ENCODE measurements around the gene GATA2.

The GATA2 gene

DNA sequence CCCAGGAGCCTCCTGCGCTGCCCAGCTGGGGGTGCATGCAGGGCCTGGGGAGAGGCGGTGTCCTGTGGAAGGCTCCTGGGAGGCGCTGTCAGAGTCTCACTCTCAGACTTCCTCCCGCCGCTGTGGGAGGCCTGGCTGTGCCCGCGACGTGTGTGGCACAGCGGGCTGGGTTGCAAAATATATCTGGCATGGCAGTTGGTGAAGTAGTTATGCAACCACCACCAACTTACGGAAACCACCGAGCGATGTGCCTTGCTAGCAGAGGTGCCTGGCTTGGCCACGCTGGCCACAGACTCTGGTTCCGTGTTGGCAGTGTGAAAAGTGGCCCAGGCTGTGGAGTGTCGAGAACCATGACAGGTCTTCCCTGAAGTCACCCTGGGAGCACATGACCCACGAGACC, 30.6 kb upstream of the GATA2 start:
- TF ChIP-seq SUZ12 (IDR thresholded peaks at IDR 0.05; ENCODE audit: extremely low read depth, insufficient read depth, insufficient read length) (no peak), YY1 (IDR thresholded peaks at IDR 0.05; ENCODE audit: insufficient read depth, insufficient read length) (no peak), ZNF274 (IDR thresholded peaks at IDR 0.05; ENCODE audit: low read depth, low read length) (no peak)
- H3K4me1 ChIP-seq (ENCODE audit: insufficient read depth, insufficient read length), result no peaks in the 10 kb centered on the region
- H3K27me3 ChIP-seq (ENCODE audit: insufficient read depth, insufficient read length), result peaks cover 5% of the 10 kb centered on the region
- no peaks in the 10 kb centered on the region for H3K9me3 ChIP-seq (ENCODE audit: insufficient read depth, low read length)
- no peaks in the 10 kb centered on the region for H3K36me3 ChIP-seq (ENCODE audit: insufficient read depth, insufficient read length, low read length)
- H3K4me3 ChIP-seq (ENCODE audit: insufficient read length, low read depth), result no peak overlapping the region
- DNase-seq (ENCODE audit: low read depth, low spot score), result no peak
- no peak overlapping the region for H3K9ac ChIP-seq (ENCODE audit: insufficient read length, low read depth)

DNA sequence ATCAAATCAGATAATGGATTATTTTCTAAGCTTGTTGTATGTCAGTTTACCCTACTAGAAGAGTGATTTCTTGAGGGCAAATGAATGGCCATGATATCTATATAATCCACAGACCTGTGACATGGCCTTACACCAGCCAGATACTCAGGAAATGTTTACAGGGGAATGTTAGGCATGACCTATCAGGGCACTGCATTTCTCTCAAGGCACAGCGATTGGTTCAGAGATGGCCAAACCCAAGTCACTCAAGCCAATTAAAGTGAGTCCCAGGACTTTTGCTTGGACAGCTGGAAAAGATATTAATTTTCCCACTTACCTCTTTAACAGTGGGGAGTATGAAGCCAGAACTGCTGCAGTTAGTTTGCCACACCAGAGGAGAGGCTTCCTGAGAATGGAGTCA, 28.7 kb upstream of the GATA2 start:
- no peak for DNase-seq (ENCODE audit: low read depth, low spot score)
- no peak overlapping the region for H3K9ac ChIP-seq (ENCODE audit: insufficient read length, low read depth)
- no peaks in the 10 kb centered on the region for H3K4me1 ChIP-seq (ENCODE audit: insufficient read depth, insufficient read length)
- no peak for TF ChIP-seq YY1 (IDR thresholded peaks at IDR 0.05; ENCODE audit: insufficient read depth, insufficient read length)
- no peak for TF ChIP-seq ZNF274 (IDR thresholded peaks at IDR 0.05; ENCODE audit: low read depth, low read length)
- no peak for TF ChIP-seq SUZ12 (IDR thresholded peaks at IDR 0.05; ENCODE audit: extremely low read depth, insufficient read depth, insufficient read length)
- H3K36me3 ChIP-seq (ENCODE audit: insufficient read depth, insufficient read length, low read length), result no peaks in the 10 kb centered on the region
- H3K4me3 ChIP-seq (ENCODE audit: insufficient read length, low read depth), result no peak overlapping the region
- H3K9me3 ChIP-seq (ENCODE audit: insufficient read depth, low read length), result no peaks in the 10 kb centered on the region
- peaks cover 7% of the 10 kb centered on the region for H3K27me3 ChIP-seq (ENCODE audit: insufficient read depth, insufficient read length)

DNA sequence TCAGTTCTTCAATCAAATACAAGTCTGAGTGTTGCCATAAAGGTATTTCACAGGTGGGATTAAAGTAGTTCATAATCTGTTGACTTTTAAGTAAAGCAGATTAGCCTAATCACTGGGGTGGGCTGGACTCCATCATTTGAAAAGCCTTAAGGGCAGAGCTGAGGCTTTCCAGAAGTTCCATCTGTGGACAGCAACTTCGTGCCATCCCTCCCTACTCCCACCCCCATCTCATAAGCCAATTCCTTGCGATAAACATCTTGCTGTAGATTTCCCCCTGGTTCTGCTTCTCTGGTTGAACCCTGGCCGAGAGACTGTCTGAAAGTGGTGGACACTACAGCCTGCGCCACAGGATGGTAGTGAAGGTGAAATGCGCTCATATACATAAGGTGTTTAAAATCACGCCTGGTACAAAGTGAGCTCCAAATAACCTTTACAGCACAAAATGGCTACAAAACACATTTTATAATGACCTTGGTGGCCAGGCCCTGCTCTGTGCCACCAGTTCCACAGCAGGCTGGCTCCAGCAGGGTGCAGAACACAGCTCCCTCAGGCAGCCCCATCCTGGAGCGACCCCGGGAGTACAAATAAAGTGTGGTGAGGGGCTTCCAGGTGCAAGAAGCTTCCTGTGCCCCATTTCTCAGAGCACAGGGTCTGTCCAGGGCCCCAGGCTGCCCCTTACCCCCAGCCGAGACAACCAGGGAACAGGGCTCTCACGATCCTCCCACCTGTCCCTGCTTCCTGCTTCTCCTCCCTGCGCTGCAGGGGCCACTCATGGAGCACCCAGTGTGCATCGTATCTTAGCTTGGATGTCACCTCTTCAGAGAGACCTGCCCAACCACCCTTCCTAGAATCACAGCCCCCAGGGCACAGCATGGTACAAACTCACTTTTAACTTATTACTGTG, 25.8 kb upstream of the GATA2 start:
- no peak overlapping the region for H3K4me3 ChIP-seq (ENCODE audit: insufficient read length, low read depth)

DNA sequence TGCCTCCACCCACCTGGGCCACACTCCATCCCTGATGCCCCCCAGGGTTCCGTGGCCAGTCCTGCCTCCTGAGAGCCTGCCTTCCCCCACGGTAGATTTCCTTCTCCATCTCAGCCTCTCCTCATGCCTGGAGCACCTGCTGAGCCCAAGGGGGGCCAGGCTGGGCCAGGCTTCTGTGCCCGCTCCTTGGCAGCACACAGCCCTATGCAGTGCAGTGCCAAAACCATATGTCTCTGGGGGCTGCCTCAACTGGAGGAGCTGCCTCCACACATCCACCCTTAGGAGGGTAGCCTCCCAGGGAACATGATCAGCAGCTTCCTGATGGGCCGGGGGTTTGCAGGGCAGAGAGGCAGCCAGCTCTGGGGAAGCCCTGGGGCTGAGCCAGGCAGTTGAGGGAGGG, 24.6 kb upstream of the GATA2 start:
- peaks cover 4% of the 10 kb centered on the region for H3K27me3 ChIP-seq (ENCODE audit: insufficient read depth, insufficient read length)
- no peak overlapping the region for H3K4me3 ChIP-seq (ENCODE audit: insufficient read length, low read depth)
- DNase-seq (ENCODE audit: low read depth, low spot score), result no peak
- no peak overlapping the region for H3K9ac ChIP-seq (ENCODE audit: insufficient read length, low read depth)
- peaks cover 2% of the 10 kb centered on the region for H3K4me1 ChIP-seq (ENCODE audit: insufficient read depth, insufficient read length)
- peaks cover 17% of the 10 kb centered on the region for H3K9me3 ChIP-seq (ENCODE audit: insufficient read depth, low read length)
- H3K36me3 ChIP-seq (ENCODE audit: insufficient read depth, insufficient read length, low read length), result no peaks in the 10 kb centered on the region
- TF ChIP-seq SUZ12 (IDR thresholded peaks at IDR 0.05; ENCODE audit: extremely low read depth, insufficient read depth, insufficient read length) (no peak), YY1 (IDR thresholded peaks at IDR 0.05; ENCODE audit: insufficient read depth, insufficient read length) (no peak), ZNF274 (IDR thresholded peaks at IDR 0.05; ENCODE audit: low read depth, low read length) (no peak)

More for the DNA sequence above, 25.8 kb upstream of the GATA2 start:
- Histone ChIP-seq H3K27me3 (ENCODE audit: insufficient read depth, insufficient read length) (peaks cover 7% of the 10 kb centered on the region), H3K9ac (ENCODE audit: insufficient read length, low read depth) (no peak overlapping the region), H3K4me1 (ENCODE audit: insufficient read depth, insufficient read length) (peaks cover 2% of the 10 kb centered on the region), H3K9me3 (ENCODE audit: insufficient read depth, low read length) (peaks cover 10% of the 10 kb centered on the region), H3K36me3 (ENCODE audit: insufficient read depth, insufficient read length, low read length) (no peaks in the 10 kb centered on the region)
- TF ChIP-seq ZNF274 (IDR thresholded peaks at IDR 0.05; ENCODE audit: low read depth, low read length), result no peak
- no peak for TF ChIP-seq SUZ12 (IDR thresholded peaks at IDR 0.05; ENCODE audit: extremely low read depth, insufficient read depth, insufficient read length)
- TF ChIP-seq YY1 (IDR thresholded peaks at IDR 0.05; ENCODE audit: insufficient read depth, insufficient read length), result no peak
- no peak for DNase-seq (ENCODE audit: low read depth, low spot score)

DNA sequence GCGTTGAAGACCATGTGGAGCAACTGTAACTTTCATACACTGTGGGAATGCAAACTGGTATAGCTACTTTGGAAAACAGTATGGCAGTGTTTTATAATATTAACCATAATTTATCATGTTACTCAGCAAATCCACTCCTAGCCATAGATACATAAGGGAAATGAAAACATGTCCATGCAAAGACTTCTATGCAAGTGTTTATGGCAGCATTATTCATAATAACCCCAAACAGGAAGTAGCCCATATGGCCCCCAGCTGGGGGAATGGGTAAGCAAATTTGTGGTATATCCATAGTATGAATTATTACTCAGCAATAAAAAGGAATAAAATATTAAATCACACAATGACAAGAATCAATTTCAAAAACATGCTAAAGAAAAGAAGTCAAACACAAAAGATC, 23.0 kb upstream of the GATA2 start:
- Histone ChIP-seq H3K9ac (ENCODE audit: insufficient read length, low read depth) (no peak overlapping the region), H3K36me3 (ENCODE audit: insufficient read depth, insufficient read length, low read length) (no peaks in the 10 kb centered on the region), H3K4me3 (ENCODE audit: insufficient read length, low read depth) (no peak overlapping the region), H3K4me1 (ENCODE audit: insufficient read depth, insufficient read length) (peaks cover 2% of the 10 kb centered on the region), H3K9me3 (ENCODE audit: insufficient read depth, low read length) (peaks cover 17% of the 10 kb centered on the region), H3K27me3 (ENCODE audit: insufficient read depth, insufficient read length) (peaks cover 2% of the 10 kb centered on the region)
- DNase-seq (ENCODE audit: low read depth, low spot score), result no peak
- no peak for TF ChIP-seq YY1 (IDR thresholded peaks at IDR 0.05; ENCODE audit: insufficient read depth, insufficient read length)
- no peak for TF ChIP-seq SUZ12 (IDR thresholded peaks at IDR 0.05; ENCODE audit: extremely low read depth, insufficient read depth, insufficient read length)
- TF ChIP-seq ZNF274 (IDR thresholded peaks at IDR 0.05; ENCODE audit: low read depth, low read length), result no peak

DNA sequence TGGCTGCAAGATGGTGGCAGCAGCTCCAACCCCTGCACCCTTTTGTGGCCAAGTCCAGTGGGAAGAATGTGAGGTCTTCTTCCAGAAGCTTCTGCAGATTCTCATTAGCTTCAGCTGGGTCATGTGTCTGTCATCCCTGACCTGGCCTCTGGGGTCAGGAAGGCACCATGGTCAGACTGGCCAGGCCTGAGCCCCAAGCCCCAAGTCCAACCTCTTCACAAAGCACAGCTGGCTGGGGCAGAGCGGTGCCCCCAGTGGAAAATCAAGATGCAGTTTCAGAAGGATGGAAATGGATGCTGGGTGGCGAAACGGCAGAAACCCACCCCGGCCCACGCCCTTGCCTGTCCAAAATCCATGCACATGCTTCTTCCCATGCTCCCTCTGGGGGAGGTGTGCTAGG, 15.9 kb upstream of the GATA2 start:
- no peaks in the 10 kb centered on the region for H3K36me3 ChIP-seq (ENCODE audit: insufficient read depth, insufficient read length, low read length)
- TF ChIP-seq SUZ12 (IDR thresholded peaks at IDR 0.05; ENCODE audit: extremely low read depth, insufficient read depth, insufficient read length) (no peak), ZNF274 (IDR thresholded peaks at IDR 0.05; ENCODE audit: low read depth, low read length) (no peak), YY1 (IDR thresholded peaks at IDR 0.05; ENCODE audit: insufficient read depth, insufficient read length) (no peak)
- H3K9ac ChIP-seq (ENCODE audit: insufficient read length, low read depth), result no peak overlapping the region
- no peak overlapping the region for H3K4me3 ChIP-seq (ENCODE audit: insufficient read length, low read depth)
- peaks cover 20% of the 10 kb centered on the region for H3K9me3 ChIP-seq (ENCODE audit: insufficient read depth, low read length)
- no peaks in the 10 kb centered on the region for H3K4me1 ChIP-seq (ENCODE audit: insufficient read depth, insufficient read length)
- no peaks in the 10 kb centered on the region for H3K27me3 ChIP-seq (ENCODE audit: insufficient read depth, insufficient read length)
- DNase-seq (ENCODE audit: low read depth, low spot score), result no peak

DNA sequence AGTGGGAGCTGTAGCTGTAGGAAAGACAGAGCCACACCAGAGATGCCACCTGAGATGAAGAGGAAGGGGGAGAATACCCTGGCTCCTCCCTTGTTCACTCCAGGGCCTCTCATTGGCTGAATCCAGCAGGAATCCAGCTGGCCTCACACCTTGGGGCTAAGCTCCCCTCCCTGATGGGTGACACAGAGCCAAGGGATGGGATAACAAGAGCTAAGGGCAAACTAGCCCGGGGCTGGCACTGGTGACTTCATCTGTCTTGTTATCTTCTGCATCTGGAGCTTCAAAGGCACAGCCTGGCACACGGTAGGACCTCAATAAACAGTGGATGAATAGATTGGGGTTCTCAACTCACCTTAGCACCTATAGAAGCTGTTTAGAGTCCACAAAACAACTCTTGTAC, 13.8 kb upstream of the GATA2 start:
- Histone ChIP-seq H3K27me3 (ENCODE audit: insufficient read depth, insufficient read length) (no peaks in the 10 kb centered on the region), H3K4me1 (ENCODE audit: insufficient read depth, insufficient read length) (no peaks in the 10 kb centered on the region), H3K4me3 (ENCODE audit: insufficient read length, low read depth) (no peak overlapping the region), H3K9ac (ENCODE audit: insufficient read length, low read depth) (no peak overlapping the region), H3K9me3 (ENCODE audit: insufficient read depth, low read length) (peaks cover 12% of the 10 kb centered on the region; the same call in 1 of the 2 replicates), H3K36me3 (ENCODE audit: insufficient read depth, insufficient read length, low read length) (no peaks in the 10 kb centered on the region)
- DNase-seq (ENCODE audit: low read depth, low spot score), result no peak
- TF ChIP-seq ZNF274 (IDR thresholded peaks at IDR 0.05; ENCODE audit: low read depth, low read length) (no peak), YY1 (IDR thresholded peaks at IDR 0.05; ENCODE audit: insufficient read depth, insufficient read length) (no peak), SUZ12 (IDR thresholded peaks at IDR 0.05; ENCODE audit: extremely low read depth, insufficient read depth, insufficient read length) (no peak)
